Caco-2 (cell line): ENCODE data around the gene TTC7B. TPM values are rescaled to one million over a fixed set of nuclear protein-coding genes. Genes with fewer than 3 reads are reported as not detected.

Source experiments
- BruUV-seq: library from RNA; stranded (reverse); fragments of 400-500 nt; replicated peaks from 2 replicates; lab custom pipeline; 2021; lab: Mats Ljungman, UMichigan
- CTCF ChIA-PET: fragments of 300-600 bp; sonication (Branson Sonifier 250); formaldehyde crosslinking; loops from one replicate; lab custom pipeline; 2022; ENCODE audit warnings: antibody characterized with exemption; lab: Charles Lee
- POLR2A ChIA-PET: fragments of 300-600 bp; sonication (Branson Sonifier 250); formaldehyde crosslinking; loops from one replicate; lab custom pipeline; 2022; ENCODE audit warnings: antibody characterized with exemption; lab: Charles Lee
- DNase-seq, 2 experiments: peaks; one replicate each; pipeline versions ENCODE4 v3.0.0 to v3.0.0-alpha.2; 2020 to 2022
- H3K27me3 ChIP-seq: replicated peaks from 2 replicates; pipeline ENCODE4 v1.6.0; 2011; ENCODE audit warnings: low read length; ENCODE audit not compliant: control insufficient read depth, insufficient read depth
- H3K36me3 ChIP-seq: 2 replicates; pipeline ENCODE4 v1.5.1; 2011; ENCODE audit warnings: low read length; ENCODE audit not compliant: control insufficient read depth, insufficient read depth
- H3K4me1 ChIP-seq: fragments of 250-450 bp; sonication (Bioruptor Pico); 2 replicates; pipeline ENCODE4 v1.5.1; 2020; ENCODE audit warnings: mild to moderate bottlenecking
- H3K4me3 ChIP-seq: 2 replicates; pipeline ENCODE4 v1.5.1; 2011; ENCODE audit warnings: low read depth, mild to moderate bottlenecking, control low read depth, low read length
- H3K9me3 ChIP-seq: fragments of 250-450 bp; sonication (Bioruptor Pico); 2 replicates; pipeline ENCODE4 v1.5.1; 2020; ENCODE audit warnings: mild to moderate bottlenecking, moderate library complexity
- H3K27ac Mint-ChIP-seq: one replicate; pipeline ENCODE4 v1.8.0; 2022; ENCODE audit warnings: mixed read lengths; ENCODE audit not compliant: unreplicated experiment
- H3K27me3 Mint-ChIP-seq: one replicate; pipeline ENCODE4 v1.8.0; 2022; ENCODE audit warnings: mixed read lengths; ENCODE audit not compliant: insufficient read depth, unreplicated experiment
- H3K36me3 Mint-ChIP-seq: one replicate; pipeline ENCODE4 v1.8.0; 2022; ENCODE audit warnings: mild to moderate bottlenecking, mixed read lengths; ENCODE audit not compliant: insufficient read depth, unreplicated experiment
- H3K4me1 Mint-ChIP-seq: one replicate; pipeline ENCODE4 v1.8.0; 2022; ENCODE audit warnings: low read depth, mixed read lengths; ENCODE audit not compliant: unreplicated experiment
- H3K4me3 Mint-ChIP-seq: one replicate; pipeline ENCODE4 v1.8.0; 2022; ENCODE audit warnings: mild to moderate bottlenecking, moderate library complexity, mixed read lengths; ENCODE audit not compliant: unreplicated experiment
- H3K9me3 Mint-ChIP-seq: one replicate; pipeline ENCODE4 v1.8.0; 2022; ENCODE audit warnings: mixed read lengths; ENCODE audit not compliant: unreplicated experiment
- intact Hi-C: fragments of 100-400 bp; cut with micrococcal nuclease; formaldehyde crosslinking; loops from one replicate; pipeline ENCODE4 v1.10.0; 2022; ENCODE audit not compliant: unreplicated experiment
- total RNA-seq: library from RNA; stranded (reverse); gene quantifications from 2 replicates; pipeline ENCODE4 v1.2.3, GENCODE V29; 2022
- TF ChIP-seq, protein P1 (sequence below), 2 experiments: fragments of 200-600 bp in 1 of 2; IDR thresholded peaks; 1 replicate in 1 of 2; 2 replicates in 1 of 2; pipeline versions ENCODE4 v1.5.1 to v1.8.0; 2011 to 2022; ENCODE audit warnings: antibody characterized with exemption in 1 of 2, control low read depth in 1 of 2, inconsistent platforms in 1 of 2, low read depth in 1 of 2, low read length in 1 of 2, mild to moderate bottlenecking in 1 of 2, moderate library complexity in 1 of 2; ENCODE audit not compliant: insufficient read depth in 1 of 2, severe bottlenecking in 1 of 2, unreplicated experiment in 1 of 2

Gene TTC7B
- total RNA-seq, 1 experiment from 2014 or later, result 28.5 TPM

DNA sequence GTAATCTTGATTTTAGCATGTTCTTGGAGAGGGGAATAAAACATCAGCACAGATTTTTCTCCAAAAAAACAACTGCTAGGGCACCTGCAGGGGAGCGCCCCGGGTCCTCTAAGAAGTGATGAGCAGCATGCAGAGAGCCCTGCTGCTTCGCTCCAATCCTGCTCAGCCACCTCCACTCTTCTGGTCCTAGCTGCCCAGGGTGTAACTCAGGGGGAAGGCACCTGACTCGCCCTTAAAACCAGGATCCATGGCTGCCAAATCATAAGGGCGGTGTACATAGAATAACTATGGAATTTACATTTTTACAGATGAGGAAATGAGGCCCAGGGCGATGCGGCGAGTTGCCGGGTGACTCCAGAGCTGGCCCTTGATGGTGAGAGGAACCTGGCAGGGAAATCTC is 214.7 kb downstream of the TTC7B start:
- Histone ChIP-seq H3K9me3 (no peaks in the 10 kb centered on the region), H3K4me3 (no peak overlapping the region), H3K4me1 (no peaks in the 10 kb centered on the region), H3K36me3 (no peaks in the 10 kb centered on the region), H3K27me3 (no peaks in the 10 kb centered on the region)
- ChIA-PET CTCF (interaction anchor here (0.6 kb wide), 1 partner anchor 343 kb away, joined by 3 read pairs; no protein-coding TSS in a partner anchor), POLR2A (no interaction called here)
- no peak for DNase-seq
- TF ChIP-seq, protein P1, sequence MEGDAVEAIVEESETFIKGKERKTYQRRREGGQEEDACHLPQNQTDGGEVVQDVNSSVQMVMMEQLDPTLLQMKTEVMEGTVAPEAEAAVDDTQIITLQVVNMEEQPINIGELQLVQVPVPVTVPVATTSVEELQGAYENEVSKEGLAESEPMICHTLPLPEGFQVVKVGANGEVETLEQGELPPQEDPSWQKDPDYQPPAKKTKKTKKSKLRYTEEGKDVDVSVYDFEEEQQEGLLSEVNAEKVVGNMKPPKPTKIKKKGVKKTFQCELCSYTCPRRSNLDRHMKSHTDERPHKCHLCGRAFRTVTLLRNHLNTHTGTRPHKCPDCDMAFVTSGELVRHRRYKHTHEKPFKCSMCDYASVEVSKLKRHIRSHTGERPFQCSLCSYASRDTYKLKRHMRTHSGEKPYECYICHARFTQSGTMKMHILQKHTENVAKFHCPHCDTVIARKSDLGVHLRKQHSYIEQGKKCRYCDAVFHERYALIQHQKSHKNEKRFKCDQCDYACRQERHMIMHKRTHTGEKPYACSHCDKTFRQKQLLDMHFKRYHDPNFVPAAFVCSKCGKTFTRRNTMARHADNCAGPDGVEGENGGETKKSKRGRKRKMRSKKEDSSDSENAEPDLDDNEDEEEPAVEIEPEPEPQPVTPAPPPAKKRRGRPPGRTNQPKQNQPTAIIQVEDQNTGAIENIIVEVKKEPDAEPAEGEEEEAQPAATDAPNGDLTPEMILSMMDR (IDR thresholded peaks at IDR 0.05; ENCODE audit: insufficient read depth in 1 of 2, low read depth in 1 of 2, low read length in 1 of 2, severe bottlenecking in 1 of 2, unreplicated experiment in 1 of 2), result no peak
- Mint-ChIP-seq H3K27me3 (no peaks in the 10 kb centered on the region), H3K27ac (no peak overlapping the region), H3K4me3 (no peak overlapping the region), H3K9me3 (no peaks in the 10 kb centered on the region), H3K4me1 (no peaks in the 10 kb centered on the region), H3K36me3 (no peaks in the 10 kb centered on the region)
- intact Hi-C loops, result no loop called here
- BruUV-seq, result no TSS peak

DNA sequence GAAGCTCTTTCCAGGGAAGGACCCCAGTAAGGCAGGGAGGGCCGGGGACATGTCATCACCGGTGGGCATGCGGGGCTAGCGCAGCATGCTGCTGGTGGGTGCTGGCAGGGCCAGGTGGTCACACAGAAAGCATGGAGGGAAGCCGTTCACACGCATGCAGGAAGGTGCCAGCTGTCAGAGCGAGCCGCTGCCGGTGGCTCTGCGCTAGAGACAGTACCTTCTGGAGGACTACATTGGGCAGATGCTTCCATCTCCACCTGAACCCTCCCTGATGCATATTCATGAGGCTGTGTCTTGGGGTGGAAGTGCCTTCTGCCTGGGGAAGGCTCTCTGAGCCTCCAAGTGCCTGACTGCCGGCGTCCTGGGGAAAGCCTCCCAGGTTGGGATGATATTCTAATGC is 215.6 kb downstream of the TTC7B start:
- Mint-ChIP-seq H3K9me3 (no peaks in the 10 kb centered on the region), H3K27ac (no peak overlapping the region), H3K4me3 (no peak overlapping the region), H3K27me3 (no peaks in the 10 kb centered on the region), H3K36me3 (no peaks in the 10 kb centered on the region), H3K4me1 (no peaks in the 10 kb centered on the region)
- ChIA-PET CTCF (interaction anchor here (2.2 kb wide), 1 partner anchor 201 kb away, joined by 13 read pairs; no protein-coding TSS in a partner anchor), POLR2A (no interaction called here)
- no peak for DNase-seq
- TF ChIP-seq, protein P1 (IDR thresholded peaks at IDR 0.05; ENCODE audit: insufficient read depth in 1 of 2, low read depth in 1 of 2, low read length in 1 of 2, severe bottlenecking in 1 of 2, unreplicated experiment in 1 of 2), result no peak
- BruUV-seq, result no TSS peak
- Histone ChIP-seq H3K27me3 (no peaks in the 10 kb centered on the region), H3K9me3 (no peaks in the 10 kb centered on the region), H3K36me3 (no peaks in the 10 kb centered on the region), H3K4me1 (no peaks in the 10 kb centered on the region), H3K4me3 (no peak overlapping the region)
- intact Hi-C loops, result loop anchor here (1.0 kb wide), 1 partner anchor 201 kb away; no protein-coding TSS in a partner anchor

DNA sequence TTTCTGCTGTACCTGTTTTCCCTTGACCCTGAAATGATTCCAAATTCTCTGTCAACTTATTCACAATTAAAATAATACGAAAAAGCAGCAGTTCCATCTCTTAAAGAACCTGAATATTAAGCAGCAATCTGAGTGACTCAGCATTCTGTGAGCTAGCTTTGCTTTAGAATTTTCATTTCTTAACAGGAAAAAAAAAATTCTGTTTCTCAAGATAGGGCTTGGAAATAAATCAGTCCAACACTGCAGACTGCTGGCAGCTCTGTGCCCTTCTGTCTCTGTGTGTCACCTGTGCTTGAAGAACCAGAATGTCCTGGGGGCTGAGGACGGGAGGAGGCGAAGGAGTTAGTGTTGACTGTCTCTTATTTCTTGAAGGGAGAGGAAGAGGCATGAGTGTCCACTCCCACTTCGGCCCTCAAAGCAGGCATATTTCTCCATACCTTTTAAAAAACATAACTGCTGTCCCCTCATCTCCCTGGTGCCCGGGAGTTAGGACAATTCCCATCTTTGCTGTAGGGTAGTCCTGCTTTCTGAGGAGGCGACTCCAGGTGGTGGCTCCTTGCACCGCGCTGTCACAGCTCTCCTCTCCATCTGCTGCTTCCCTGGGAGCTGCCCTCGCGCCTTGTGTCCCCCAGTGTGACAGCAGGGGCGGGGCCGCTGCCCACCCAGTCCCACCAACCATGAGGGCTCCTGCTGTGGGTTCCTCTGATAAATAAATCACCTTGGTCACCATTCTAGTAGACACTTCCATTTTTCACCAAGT is 216.3 kb downstream of the TTC7B start:
- H3K27me3 Mint-ChIP-seq, result no peaks in the 10 kb centered on the region
- peak overlapping the region; percentile 48 for H3K27ac Mint-ChIP-seq
- CTCF ChIA-PET, result interaction anchor here (0.5 to 2.2 kb wide), 6 partner anchors 87 to 298 kb away, joined by 3 to 13 read pairs (median 4); no protein-coding TSS in a partner anchor
- no peaks in the 10 kb centered on the region for H3K27me3 ChIP-seq
- no peaks in the 10 kb centered on the region for H3K36me3 Mint-ChIP-seq
- POLR2A ChIA-PET, result interaction anchor here (0.5 to 0.6 kb wide), 2 partner anchors 203 to 216 kb away, joined by 4 read pairs; no protein-coding TSS in a partner anchor
- no peaks in the 10 kb centered on the region for H3K4me1 Mint-ChIP-seq
- no peaks in the 10 kb centered on the region for H3K4me1 ChIP-seq
- no peaks in the 10 kb centered on the region for H3K9me3 Mint-ChIP-seq
- no TSS peak for BruUV-seq
- no peak overlapping the region for H3K4me3 Mint-ChIP-seq
- H3K4me3 ChIP-seq, result no peak overlapping the region
- intact Hi-C loops, result loop anchor here (1.0 to 10.0 kb wide), 2 partner anchors 201 to 295 kb away; no protein-coding TSS in a partner anchor
- H3K36me3 ChIP-seq, result no peaks in the 10 kb centered on the region
- peak in 1 of 2 experiments; percentile 25 for DNase-seq
- H3K9me3 ChIP-seq, result no peaks in the 10 kb centered on the region
- TF ChIP-seq, protein P1 (IDR thresholded peaks at IDR 0.05; ENCODE audit: insufficient read depth in 1 of 2, low read depth in 1 of 2, low read length in 1 of 2, severe bottlenecking in 1 of 2, unreplicated experiment in 1 of 2), result peak in 1 of 2 experiments; percentile 39
